COLO668 (cell line): ENCODE results near the gene RAB30.
A peak's percentile ranks its signal among the peaks of the same experiment; 100 is the strongest.

Source experiments
- DNase-seq: peaks from one replicate; lab custom pipeline; 2025; ENCODE audit not compliant: unreplicated experiment; lab: John Stamatoyannopoulos, UW

Gene RAB30

GRCh38 chr11:83041126-83041525 lies 30.6 kb downstream of the RAB30 start:
- no peak for DNase-seq

- no peak for DNase-seq
These were observed 32.1 kb downstream of the RAB30 start for GRCh38 chr11:83039566-83039965.

- DNase-seq: no peak
These were observed 33.8 kb downstream of the RAB30 start for GRCh38 chr11:83037877-83038276.

- no peak for DNase-seq
These were observed 35.0 kb downstream of the RAB30 start for GRCh38 chr11:83036701-83037100.

GRCh38 chr11:83035070-83035854 lies 36.4 kb downstream of the RAB30 start:
- no peak for DNase-seq

- DNase-seq: no peak
These were observed 37.1 kb downstream of the RAB30 start for GRCh38 chr11:83034673-83035014.

GRCh38 chr11:83033972-83034672 lies 37.6 kb downstream of the RAB30 start:
- peak; percentile 31 for DNase-seq

GRCh38 chr11:83033371-83033770 lies 38.3 kb downstream of the RAB30 start:
- DNase-seq: no peak

GRCh38 chr11:83031127-83031526 lies 40.6 kb downstream of the RAB30 start:
- no peak for DNase-seq

- no peak for DNase-seq
These were observed 43.9 kb downstream of the RAB30 start for GRCh38 chr11:83027794-83028193.

- no peak for DNase-seq
These were observed 44.4 kb downstream of the RAB30 start for GRCh38 chr11:83027289-83027688.

GRCh38 chr11:83026229-83026628 lies 45.5 kb downstream of the RAB30 start:
- no peak for DNase-seq

- DNase-seq: peak; percentile 50
These were observed 46.4 kb downstream of the RAB30 start for GRCh38 chr11:83025267-83025704.

GRCh38 chr11:83024270-83024854 lies 47.3 kb downstream of the RAB30 start:
- no peak for DNase-seq

GRCh38 chr11:83023410-83023809 lies 48.3 kb downstream of the RAB30 start:
- no peak for DNase-seq

- no peak for DNase-seq
These were observed 49.9 kb downstream of the RAB30 start for GRCh38 chr11:83021780-83022125.

GRCh38 chr11:83020942-83021779 lies 50.5 kb downstream of the RAB30 start:
- no peak for DNase-seq

- DNase-seq: no peak
These were observed 51.7 kb downstream of the RAB30 start for GRCh38 chr11:83019888-83020579.

- no peak for DNase-seq
These were observed 56.7 kb downstream of the RAB30 start for GRCh38 chr11:83014951-83015350.

GRCh38 chr11:83012168-83013067 lies 59.3 kb downstream of the RAB30 start:
- no peak for DNase-seq
